GM12865 (cell line): ENCODE results near the gene ESPNL.

Source experiments
- DNase-seq: peaks from one replicate; pipeline ENCODE4 v3.0.0; 2010; ENCODE audit warnings: low read depth
- H3K4me3 ChIP-seq: 2 replicates; pipeline ENCODE4 v1.5.1; 2011; ENCODE audit warnings: mild to moderate bottlenecking, low read depth, low read length, control low read depth
- CTCF ChIP-seq: IDR thresholded peaks from 2 replicates; pipeline ENCODE4 v1.5.1; 2011; ENCODE audit warnings: low read length, control low read depth, low read depth, inconsistent platforms; ENCODE audit not compliant: insufficient read depth; ENCODE audit errors: missing control alignments

ESPNL gene

GRCh38 chr2:238148981-238149380, 48.8 kb downstream of the ESPNL start:
- no peak overlapping the region for H3K4me3 ChIP-seq
- DNase-seq: no peak
- no peak for TF ChIP-seq CTCF

DNA sequence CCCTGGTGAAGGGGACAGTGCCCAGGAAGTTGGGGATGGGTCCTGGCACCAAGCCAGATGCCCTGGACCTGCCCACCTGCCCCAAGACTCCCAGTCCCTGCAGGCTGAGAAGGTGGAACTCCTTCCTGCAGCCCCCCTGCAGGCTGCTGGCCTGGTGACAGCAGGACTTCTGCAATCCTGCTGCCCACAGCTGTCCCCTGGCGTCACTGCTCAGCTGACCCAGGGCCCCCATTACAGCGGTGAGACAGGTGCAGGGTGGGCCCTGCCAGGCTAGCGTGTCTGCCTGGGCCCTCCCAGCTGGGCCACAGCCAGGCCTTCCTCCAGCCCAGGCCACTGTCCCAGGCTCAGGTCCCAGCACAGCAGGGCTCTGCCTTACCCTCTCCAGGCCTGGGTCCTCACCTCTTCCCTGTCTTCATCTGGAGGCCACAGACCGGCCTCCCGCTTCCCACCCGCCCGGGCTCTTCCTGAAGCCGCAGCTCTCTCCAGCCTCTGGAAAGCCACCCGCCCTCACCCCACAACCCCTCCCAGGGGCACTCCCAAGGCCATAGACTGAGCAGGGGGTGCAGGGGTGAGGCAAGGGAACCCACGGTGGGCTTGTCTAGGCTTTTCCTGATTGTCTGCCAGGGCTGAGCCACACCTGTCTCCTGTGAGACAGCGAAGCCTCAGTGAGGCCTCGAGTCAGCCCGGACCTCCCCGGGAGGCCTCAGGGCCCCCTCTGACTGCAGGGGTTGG, 49.9 kb downstream of the ESPNL start:
- DNase-seq: no peak
- TF ChIP-seq CTCF: no peak
- no peak overlapping the region for H3K4me3 ChIP-seq

- no peak for TF ChIP-seq CTCF
- H3K4me3 ChIP-seq: no peak overlapping the region
- no peak for DNase-seq
Measured at GRCh38 chr2:238150686-238151085, 50.5 kb downstream of the ESPNL start.

- DNase-seq: no peak
- TF ChIP-seq CTCF: no peak
- no peak overlapping the region for H3K4me3 ChIP-seq
Measured at GRCh38 chr2:238151205-238151604, 51.1 kb downstream of the ESPNL start.

GRCh38 chr2:238151628-238152235, 51.6 kb downstream of the ESPNL start:
- DNase-seq: no peak
- TF ChIP-seq CTCF: no peak
- H3K4me3 ChIP-seq: no peak overlapping the region

GRCh38 chr2:238152771-238153688, 52.9 kb downstream of the ESPNL start:
- no peak for TF ChIP-seq CTCF
- H3K4me3 ChIP-seq: no peak overlapping the region
- no peak for DNase-seq
